HepG2 (cell line): ENCODE measurements around the gene RUFY2. TPM values are rescaled to one million over a fixed set of nuclear protein-coding genes. Genes with fewer than 3 reads are reported as not detected.

Experiments used
- ETV6 ChIP-seq: sonication (generic); formaldehyde crosslinking; conservative IDR thresholded peaks from 2 replicates; pipeline ENCODE4 v1.4.0; 2020; ENCODE audit warnings: missing genetic modification reagents
- FOSL1 ChIP-seq: sonication (generic); formaldehyde crosslinking; IDR thresholded peaks from 2 replicates; pipeline ENCODE4 v1.9.0; 2021; ENCODE audit warnings: missing genetic modification reagents, borderline replicate concordance
- FOXA3 ChIP-seq: IDR thresholded peaks from 2 replicates; pipeline ENCODE4 v1.6.1; 2016; ENCODE audit warnings: missing genetic modification reagents, missing compliant biosample characterization
- GABPB1 ChIP-seq: IDR thresholded peaks from 2 replicates; pipeline ENCODE4 v1.6.1; 2016; ENCODE audit warnings: mild to moderate bottlenecking, missing genetic modification reagents, moderate library complexity, missing compliant biosample characterization
- HBP1 ChIP-seq: IDR thresholded peaks from 2 replicates; pipeline ENCODE4 v1.6.1; 2016; ENCODE audit warnings: low read depth, control low read depth
- HOXA3 ChIP-seq: sonication (generic); formaldehyde crosslinking; IDR thresholded peaks from 2 replicates; pipeline ENCODE4 v1.5.0; 2020; ENCODE audit warnings: missing genetic modification reagents
- KAT8 ChIP-seq: IDR thresholded peaks from 2 replicates; pipeline ENCODE4 v1.6.1; 2016; ENCODE audit warnings: missing genetic modification reagents, missing compliant biosample characterization
- MAF1 ChIP-seq: sonication (generic); formaldehyde crosslinking; IDR thresholded peaks from 2 replicates; pipeline ENCODE4 v1.5.0; 2020; ENCODE audit warnings: missing genetic modification reagents, borderline replicate concordance
- MYC ChIP-seq: sonication (generic); formaldehyde crosslinking; IDR thresholded peaks from 2 replicates; pipeline ENCODE4 v1.9.0; 2021; ENCODE audit warnings: missing genetic modification reagents, borderline replicate concordance
- NKX3-1 ChIP-seq: sonication (generic); formaldehyde crosslinking; IDR thresholded peaks from 2 replicates; pipeline ENCODE4 v1.5.0; 2020; ENCODE audit warnings: missing genetic modification reagents
- NRL ChIP-seq: sonication (generic); formaldehyde crosslinking; IDR thresholded peaks from 2 replicates; pipeline ENCODE4 v1.5.0; 2020; ENCODE audit warnings: missing genetic modification reagents, mild to moderate bottlenecking, moderate library complexity, borderline replicate concordance
- PCBP1 ChIP-seq: fragments of 200-400 bp; formaldehyde crosslinking; IDR thresholded peaks from 2 replicates; pipeline ENCODE4 v1.6.1; 2017; ENCODE audit warnings: mild to moderate bottlenecking, low read depth, low read length, borderline replicate concordance
- TAF1 ChIP-seq: sonication (generic); formaldehyde crosslinking; IDR thresholded peaks from 2 replicates; pipeline ENCODE4 v1.4.0; 2020; ENCODE audit warnings: missing genetic modification reagents
- THAP9 ChIP-seq: sonication (generic); formaldehyde crosslinking; IDR thresholded peaks from 2 replicates; pipeline ENCODE4; 2020; ENCODE audit warnings: missing genetic modification reagents, mild to moderate bottlenecking, borderline replicate concordance
- YY1 ChIP-seq: IDR thresholded peaks from 2 replicates; pipeline ENCODE4 v1.6.1; 2011; ENCODE audit warnings: low read length, low read depth, moderate library complexity, mild to moderate bottlenecking; ENCODE audit not compliant: insufficient read depth, insufficient replicate concordance
- ZBTB7A ChIP-seq: sonication (generic); formaldehyde crosslinking; IDR thresholded peaks from 2 replicates; pipeline ENCODE4 v1.8.0; 2022; ENCODE audit warnings: mild to moderate bottlenecking, missing genetic modification reagents
- ZNF556 ChIP-seq: sonication (generic); formaldehyde crosslinking; IDR thresholded peaks from 2 replicates; pipeline ENCODE4 v1.4.0; 2020; ENCODE audit warnings: mild to moderate bottlenecking, missing genetic modification reagents, borderline replicate concordance
- ZNF768 ChIP-seq: sonication (generic); formaldehyde crosslinking; IDR thresholded peaks from 2 replicates; pipeline ENCODE4 v1.4.0; 2020; ENCODE audit warnings: missing genetic modification reagents
- ZNF792 ChIP-seq: IDR thresholded peaks from 2 replicates; pipeline ENCODE4 v1.6.1; 2016
- polyA plus RNA-seq, 8 experiments: library from polyadenylated mRNA; depleted of rRNA in 3 of 8; stranded (reverse) in 7 of 8; unstranded in 1 of 8; fragments of >200 nt; fragmentation: Illumina TruSeq in 4 of 8; extraction: Trizol in 4 of 8; gene quantifications; 2 replicates each; pipeline versions ENCODE4 v1.2.1 to v1.2.3, GENCODE V29; 2011 to 2016; ENCODE audit warnings: low read depth in 4 of 8, missing spikeins in 1 of 8, mixed read lengths in 1 of 8; ENCODE audit not compliant: insufficient read depth in 1 of 8
- total RNA-seq, 5 experiments: library from RNA; depleted of rRNA; stranded (reverse); fragments of >200 nt; fragmentation: Illumina TruSeq; extraction: Trizol; gene quantifications; 2 replicates each; pipeline ENCODE4 v1.2.3, GENCODE V29; 2016; ENCODE audit warnings: low read depth in 1 of 5
- TF ChIP-seq, protein P1 (sequence below): sonication (generic); formaldehyde crosslinking; IDR thresholded peaks from 2 replicates; pipeline ENCODE4 v1.4.0; 2020; ENCODE audit warnings: mild to moderate bottlenecking, missing genetic modification reagents
- TF ChIP-seq, protein P2 (sequence below): sonication (generic); formaldehyde crosslinking; conservative IDR thresholded peaks from 2 replicates; pipeline ENCODE4 v1.4.0; 2020; ENCODE audit warnings: missing genetic modification reagents

RUFY2 gene
- total and polyA plus RNA-seq, 2 of the 13 experiments (the other 11 are each of a cell fraction or from before 2014, with no cell fraction given): 10.1 to 16.1 TPM

DNA sequence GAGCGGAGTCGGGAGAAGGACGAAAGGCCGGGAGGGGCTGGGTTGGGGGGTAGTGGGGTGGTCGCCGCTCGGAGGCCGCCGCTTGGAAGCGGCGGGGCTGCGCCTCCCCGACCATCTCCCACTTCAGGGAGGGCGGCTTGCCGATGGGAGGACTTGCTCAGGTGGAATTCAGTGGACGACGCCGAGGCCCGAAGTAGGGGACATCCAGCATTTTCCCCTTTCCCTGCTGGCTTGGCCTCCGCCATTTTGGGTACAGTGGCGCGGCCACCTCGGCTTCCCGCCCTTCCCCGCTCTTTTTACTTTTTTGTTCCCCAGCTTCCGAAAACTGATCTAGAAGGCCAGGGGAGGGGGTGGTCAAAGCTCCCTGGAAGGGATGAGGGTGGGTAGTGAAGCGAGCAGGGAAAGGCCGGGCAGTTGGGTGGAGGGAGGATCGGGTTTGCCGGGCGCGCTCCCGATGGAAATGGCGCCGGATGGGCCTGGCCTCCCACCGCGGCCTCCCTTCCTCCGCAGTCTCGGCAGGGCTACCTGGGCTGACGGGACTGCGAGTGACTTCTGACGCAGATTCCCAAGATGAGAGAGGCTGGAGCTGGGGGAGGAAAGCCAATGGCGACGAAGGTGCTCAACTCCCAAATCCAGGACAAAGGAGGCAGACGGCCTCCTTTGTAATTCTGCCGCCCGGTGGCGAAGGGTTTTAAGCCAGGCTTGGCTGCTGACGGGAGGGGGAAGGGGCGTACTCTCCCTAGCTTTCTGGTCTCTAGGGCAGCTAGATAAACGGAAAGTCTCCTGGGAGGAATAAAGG, 74.6 kb downstream of the RUFY2 start, which contains the start of gene PBLD (continued):
- TF ChIP-seq MYC (CRISPR knock-in tag) (peak; percentile 66; the same call in 1 of the 2 replicates), HOXA3 (CRISPR knock-in tag) (peak; percentile 68), ZNF768 (peak; percentile 58; the same call in 1 of the 2 replicates), NRL (CRISPR knock-in tag) (peak; percentile 52; the same call in 1 of the 2 replicates), MAF1 (CRISPR knock-in tag) (0 out of 2 replicates have a peak, but pooled peaks have one; percentile 51), KAT8 (CRISPR knock-in tag) (peak; percentile 19; the same call in 1 of the 2 replicates), YY1 (peak; percentile 91), NKX3-1 (CRISPR knock-in tag) (0 out of 2 replicates have a peak, but pooled peaks have one; percentile 21), TAF1 (CRISPR knock-in tag) (peak; percentile 14), ZNF792 (CRISPR knock-in tag) (peak; percentile 46; the same call in 1 of the 2 replicates), FOXA3 (no peak), PCBP1 (peak; percentile 68; the same call in 1 of the 2 replicates), ETV6 (CRISPR knock-in tag) (0 out of 2 replicates have a peak, but pooled peaks have one; percentile 55), ZBTB7A (0 out of 2 replicates have a peak, but pooled peaks have one; percentile 7), ZNF556 (CRISPR knock-in tag) (no peak), FOSL1 (CRISPR knock-in tag) (peak; percentile 9; the same call in 1 of the 2 replicates), HBP1 (CRISPR knock-in tag) (no peak), GABPB1 (CRISPR knock-in tag) (peak; percentile 55; the same call in 1 of the 2 replicates), THAP9 (CRISPR knock-in tag) (peak; percentile 100)
- TF ChIP-seq, protein P1, sequence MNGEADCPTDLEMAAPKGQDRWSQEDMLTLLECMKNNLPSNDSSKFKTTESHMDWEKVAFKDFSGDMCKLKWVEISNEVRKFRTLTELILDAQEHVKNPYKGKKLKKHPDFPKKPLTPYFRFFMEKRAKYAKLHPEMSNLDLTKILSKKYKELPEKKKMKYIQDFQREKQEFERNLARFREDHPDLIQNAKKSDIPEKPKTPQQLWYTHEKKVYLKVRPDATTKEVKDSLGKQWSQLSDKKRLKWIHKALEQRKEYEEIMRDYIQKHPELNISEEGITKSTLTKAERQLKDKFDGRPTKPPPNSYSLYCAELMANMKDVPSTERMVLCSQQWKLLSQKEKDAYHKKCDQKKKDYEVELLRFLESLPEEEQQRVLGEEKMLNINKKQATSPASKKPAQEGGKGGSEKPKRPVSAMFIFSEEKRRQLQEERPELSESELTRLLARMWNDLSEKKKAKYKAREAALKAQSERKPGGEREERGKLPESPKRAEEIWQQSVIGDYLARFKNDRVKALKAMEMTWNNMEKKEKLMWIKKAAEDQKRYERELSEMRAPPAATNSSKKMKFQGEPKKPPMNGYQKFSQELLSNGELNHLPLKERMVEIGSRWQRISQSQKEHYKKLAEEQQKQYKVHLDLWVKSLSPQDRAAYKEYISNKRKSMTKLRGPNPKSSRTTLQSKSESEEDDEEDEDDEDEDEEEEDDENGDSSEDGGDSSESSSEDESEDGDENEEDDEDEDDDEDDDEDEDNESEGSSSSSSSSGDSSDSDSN (CRISPR knock-in tag): peak; percentile 50
- TF ChIP-seq, protein P2, sequence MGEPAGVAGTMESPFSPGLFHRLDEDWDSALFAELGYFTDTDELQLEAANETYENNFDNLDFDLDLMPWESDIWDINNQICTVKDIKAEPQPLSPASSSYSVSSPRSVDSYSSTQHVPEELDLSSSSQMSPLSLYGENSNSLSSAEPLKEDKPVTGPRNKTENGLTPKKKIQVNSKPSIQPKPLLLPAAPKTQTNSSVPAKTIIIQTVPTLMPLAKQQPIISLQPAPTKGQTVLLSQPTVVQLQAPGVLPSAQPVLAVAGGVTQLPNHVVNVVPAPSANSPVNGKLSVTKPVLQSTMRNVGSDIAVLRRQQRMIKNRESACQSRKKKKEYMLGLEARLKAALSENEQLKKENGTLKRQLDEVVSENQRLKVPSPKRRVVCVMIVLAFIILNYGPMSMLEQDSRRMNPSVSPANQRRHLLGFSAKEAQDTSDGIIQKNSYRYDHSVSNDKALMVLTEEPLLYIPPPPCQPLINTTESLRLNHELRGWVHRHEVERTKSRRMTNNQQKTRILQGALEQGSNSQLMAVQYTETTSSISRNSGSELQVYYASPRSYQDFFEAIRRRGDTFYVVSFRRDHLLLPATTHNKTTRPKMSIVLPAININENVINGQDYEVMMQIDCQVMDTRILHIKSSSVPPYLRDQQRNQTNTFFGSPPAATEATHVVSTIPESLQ (CRISPR knock-in tag): no peak
